HepG2 (cell line): ENCODE results near the gene SCGB2A2.

Experiments used
- ARNT ChIP-seq: fragments of 450-650 bp; IDR thresholded peaks from 2 replicates; pipeline ENCODE4 v1.6.1; 2017
- CEBPB ChIP-seq: IDR thresholded peaks from 2 replicates; pipeline ENCODE4 v1.6.1; 2011; ENCODE audit warnings: low read depth, low read length, improper control_type of control experiment, borderline replicate concordance
- FOXM1 ChIP-seq: sonication (generic); formaldehyde crosslinking; IDR thresholded peaks from 2 replicates; pipeline ENCODE4 v1.5.0; 2020; ENCODE audit warnings: missing genetic modification reagents
- THAP9 ChIP-seq: sonication (generic); formaldehyde crosslinking; IDR thresholded peaks from 2 replicates; pipeline ENCODE4; 2020; ENCODE audit warnings: missing genetic modification reagents, mild to moderate bottlenecking, borderline replicate concordance

GRCh38 chr11:62298975-62299374, 29.0 kb downstream of the SCGB2A2 start, which contains the start of gene SCGB1D4:
- TF ChIP-seq THAP9 (no peak), ARNT (no peak), CEBPB (no peak), FOXM1 (CRISPR knock-in tag) (no peak)
